ENCODE results near the gene GIGYF1.
A peak's percentile ranks its signal among the peaks of the same experiment; 100 is the strongest.

Gene GIGYF1

DNA sequence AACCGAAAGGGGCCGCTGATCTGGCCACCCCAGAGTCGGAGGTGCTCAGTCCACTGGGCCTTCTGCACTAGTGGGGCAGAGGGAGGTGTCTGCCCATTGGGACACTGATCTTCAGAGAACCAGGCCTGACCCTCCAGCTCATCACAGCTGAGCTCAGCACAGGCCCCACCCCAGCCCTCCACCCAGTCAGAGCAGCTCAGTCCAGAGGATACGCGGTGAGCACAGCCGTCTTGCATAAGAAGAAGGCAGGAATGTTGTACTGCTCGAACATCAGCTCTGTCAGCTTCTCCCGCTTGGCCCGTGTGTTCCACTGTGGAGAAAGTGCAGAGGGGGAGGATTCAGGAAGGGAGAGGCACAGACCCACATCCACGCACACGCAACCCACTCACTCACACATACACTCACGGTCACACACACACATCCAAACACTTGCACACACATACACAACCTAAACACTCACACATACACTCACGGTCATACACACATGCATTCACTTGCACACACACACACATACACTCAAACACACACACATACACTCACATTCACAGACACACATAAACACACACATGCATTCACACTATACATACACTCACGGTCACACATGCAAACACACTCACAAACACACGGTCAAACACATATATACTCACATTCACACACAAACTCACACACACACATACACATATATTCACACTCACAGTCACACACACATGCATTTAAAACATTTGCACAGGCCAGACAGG lies 44.1 kb downstream of the GIGYF1 start:
- DNase-seq (ENCODE audit: extremely low spot score) = no peak
- CTCF ChIA-PET = interaction anchor here (1.4 to 1.5 kb wide), 2 partner anchors 17 to 21 kb away, joined by 3 to 4 read pairs; no protein-coding TSS in a partner anchor
- TF ChIP-seq, protein P1, sequence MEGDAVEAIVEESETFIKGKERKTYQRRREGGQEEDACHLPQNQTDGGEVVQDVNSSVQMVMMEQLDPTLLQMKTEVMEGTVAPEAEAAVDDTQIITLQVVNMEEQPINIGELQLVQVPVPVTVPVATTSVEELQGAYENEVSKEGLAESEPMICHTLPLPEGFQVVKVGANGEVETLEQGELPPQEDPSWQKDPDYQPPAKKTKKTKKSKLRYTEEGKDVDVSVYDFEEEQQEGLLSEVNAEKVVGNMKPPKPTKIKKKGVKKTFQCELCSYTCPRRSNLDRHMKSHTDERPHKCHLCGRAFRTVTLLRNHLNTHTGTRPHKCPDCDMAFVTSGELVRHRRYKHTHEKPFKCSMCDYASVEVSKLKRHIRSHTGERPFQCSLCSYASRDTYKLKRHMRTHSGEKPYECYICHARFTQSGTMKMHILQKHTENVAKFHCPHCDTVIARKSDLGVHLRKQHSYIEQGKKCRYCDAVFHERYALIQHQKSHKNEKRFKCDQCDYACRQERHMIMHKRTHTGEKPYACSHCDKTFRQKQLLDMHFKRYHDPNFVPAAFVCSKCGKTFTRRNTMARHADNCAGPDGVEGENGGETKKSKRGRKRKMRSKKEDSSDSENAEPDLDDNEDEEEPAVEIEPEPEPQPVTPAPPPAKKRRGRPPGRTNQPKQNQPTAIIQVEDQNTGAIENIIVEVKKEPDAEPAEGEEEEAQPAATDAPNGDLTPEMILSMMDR (IDR thresholded peaks at IDR 0.05; ENCODE audit: control extremely low read depth, extremely low read depth, low read depth, missing control alignments) = no peak
- POLR2A ChIA-PET = interaction anchor here (0.7 kb wide), 1 partner anchor 142 kb away, joined by 3 read pairs; no protein-coding TSS in a partner anchor

DNA sequence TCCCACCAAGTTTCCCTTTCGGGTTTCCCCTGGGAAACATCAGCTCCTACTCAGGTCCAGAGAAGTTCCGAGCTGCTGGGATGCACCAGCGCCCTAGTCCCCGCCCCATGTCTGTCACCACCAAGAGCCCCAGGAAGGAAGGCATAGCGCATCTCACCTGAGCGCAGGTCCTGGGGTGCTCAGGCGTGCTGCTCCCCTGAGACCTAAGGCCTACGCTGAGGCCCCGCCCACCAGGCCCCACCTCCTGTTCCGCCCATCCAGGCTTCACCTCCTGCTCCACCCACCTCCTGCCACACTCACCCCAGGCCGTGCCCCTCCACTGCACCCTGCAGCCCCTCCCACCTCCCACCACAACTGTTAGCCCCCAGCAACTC lies 51.5 kb downstream of the GIGYF1 start:
- peak; percentile 83 for DNase-seq (ENCODE audit: extremely low spot score)
- CTCF ChIA-PET = interaction anchor here (0.8 to 1.3 kb wide), 5 partner anchors 10 to 54 kb away, joined by 3 to 5 read pairs (median 3); partner anchors contain the start of gene MOSPD3
- TF ChIP-seq, protein P1 (IDR thresholded peaks at IDR 0.05; ENCODE audit: control extremely low read depth, extremely low read depth, low read depth, missing control alignments) = no peak
- POLR2A ChIA-PET = no interaction called here

DNA sequence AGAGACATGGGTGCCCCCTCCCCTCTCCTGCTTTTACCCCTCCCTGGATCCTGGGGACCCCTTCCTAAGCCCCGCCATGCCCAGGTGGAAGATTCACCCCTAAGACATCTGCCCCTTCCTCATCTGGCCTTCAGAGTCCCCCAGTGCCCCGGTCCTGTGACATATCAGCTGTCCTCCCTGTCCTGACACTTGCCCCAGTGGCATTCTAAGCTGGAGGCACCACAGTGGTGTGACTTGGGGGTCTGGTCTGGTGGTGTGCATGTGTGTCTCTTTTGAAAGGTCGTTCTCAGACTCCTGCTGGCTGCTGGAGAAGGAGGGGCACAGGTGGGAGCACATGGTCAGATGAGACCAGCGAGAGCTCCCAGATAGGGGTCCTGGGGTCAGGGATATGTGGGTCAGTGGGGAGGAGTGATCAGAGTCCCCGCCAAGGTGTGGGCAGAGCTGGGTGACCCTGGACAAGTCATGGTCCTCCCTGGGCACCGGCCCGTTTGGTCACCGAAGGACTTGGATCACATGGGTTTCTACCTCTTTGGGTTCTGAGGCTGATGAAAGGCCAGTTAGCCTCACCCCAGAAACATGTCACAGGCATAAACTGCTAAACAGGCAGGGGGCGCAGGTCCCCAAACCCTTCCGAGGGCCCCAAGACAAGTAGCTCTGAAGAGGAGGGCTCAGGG lies 52.1 kb downstream of the GIGYF1 start:
- DNase-seq (ENCODE audit: extremely low spot score) = no peak
- TF ChIP-seq, protein P1 (IDR thresholded peaks at IDR 0.05; ENCODE audit: control extremely low read depth, extremely low read depth, low read depth, missing control alignments) = no peak
- CTCF ChIA-PET = interaction anchor here (0.8 to 1.3 kb wide), 5 partner anchors 9 to 53 kb away, joined by 3 to 5 read pairs (median 3); partner anchors contain the start of gene MOSPD3
- POLR2A ChIA-PET = no interaction called here

DNA sequence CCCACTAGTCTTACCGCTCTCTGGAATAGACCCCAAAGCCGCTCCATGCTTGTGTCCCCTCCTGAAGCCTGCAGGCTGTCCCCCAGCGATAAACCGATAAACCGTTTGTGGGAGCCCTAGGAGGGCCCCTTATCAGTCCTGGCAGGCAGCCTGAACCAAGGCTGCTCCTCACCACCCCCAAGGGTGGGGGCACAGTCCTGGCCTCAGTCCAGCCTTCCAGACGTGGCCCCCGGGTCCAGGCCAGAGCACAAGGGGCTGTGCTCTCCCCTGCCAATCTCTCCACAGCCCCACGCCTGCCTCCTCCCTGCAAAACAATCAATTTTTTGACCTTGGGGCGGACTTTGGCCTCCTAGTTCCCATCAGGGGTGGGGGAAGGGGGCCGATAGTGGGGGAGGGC lies 52.6 kb downstream of the GIGYF1 start, which contains the start of gene TFR2:
TFR2 (minus strand) TSS at position 90 of the 397 bp plus-strand sequence; CDS start at position 47, 43 bp downstream.
- ChIA-PET CTCF (interaction anchor here (1.0 to 1.3 kb wide), 2 partner anchors 51 to 53 kb away, joined by 3 to 4 read pairs; no protein-coding TSS in a partner anchor), POLR2A (no interaction called here)
- no peak for DNase-seq (ENCODE audit: extremely low spot score)
- TF ChIP-seq, protein P1 (IDR thresholded peaks at IDR 0.05; ENCODE audit: control extremely low read depth, extremely low read depth, low read depth, missing control alignments) = no peak

DNA sequence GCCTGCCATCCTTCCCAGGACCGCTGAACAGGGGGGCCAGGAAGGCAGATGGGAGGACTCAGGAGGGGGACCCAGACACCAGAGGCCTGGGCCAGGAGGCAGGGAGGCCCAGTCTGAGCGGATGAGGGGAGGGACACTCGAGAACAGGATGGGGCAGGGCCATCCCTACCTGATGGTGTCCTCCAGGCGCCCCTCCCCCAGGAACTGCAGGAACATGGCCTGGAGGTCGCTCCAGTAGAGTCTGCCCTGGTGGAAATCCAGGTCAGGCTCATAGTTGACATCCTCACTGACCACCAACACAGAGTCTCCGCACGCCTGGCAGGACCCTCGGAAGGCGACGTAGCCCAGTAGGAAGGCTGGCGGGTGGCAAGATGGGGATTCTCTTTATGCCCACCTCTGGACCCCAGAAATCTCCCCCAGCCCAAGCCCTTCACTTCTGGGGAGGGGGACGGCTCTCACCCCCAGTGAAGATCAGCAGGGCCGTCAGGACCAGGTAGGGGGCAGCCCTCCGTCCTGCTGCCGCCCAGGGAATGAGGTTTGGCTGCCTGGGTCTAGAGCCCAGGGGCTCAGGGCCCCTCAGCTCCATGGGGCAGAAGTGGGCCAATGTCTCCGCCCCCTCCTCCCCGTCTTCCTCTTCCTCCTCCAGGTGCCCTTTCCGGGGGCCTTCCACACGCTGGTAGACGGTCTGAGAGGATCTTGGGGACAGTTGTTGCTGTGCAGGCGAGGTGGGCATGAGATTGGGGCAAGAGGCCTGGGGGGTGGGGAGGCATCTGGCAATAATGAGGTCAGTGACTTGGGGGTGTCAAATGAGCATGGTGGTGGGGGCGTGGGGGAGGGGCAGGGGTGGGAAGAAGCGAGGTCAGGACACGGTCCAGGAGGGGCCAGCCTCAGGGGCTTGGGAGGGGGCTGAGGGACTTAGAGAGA lies 53.3 kb downstream of the GIGYF1 start:
- ChIA-PET CTCF (interaction anchor here (1.4 to 2.6 kb wide), 2 partner anchors 12 to 51 kb away, joined by 3 to 9 read pairs; no protein-coding TSS in a partner anchor), POLR2A (no interaction called here)
- TF ChIP-seq, protein P1 (IDR thresholded peaks at IDR 0.05; ENCODE audit: control extremely low read depth, extremely low read depth, low read depth, missing control alignments) = no peak
- no peak for DNase-seq (ENCODE audit: extremely low spot score)
